ENCODE measurements around the gene METTL22.

The METTL22 gene

GRCh38 chr16:8622315-8622656 is 788 bp downstream of the METTL22 start:
- peak overlapping the region; percentile 83 for H3K4me3 ChIP-seq (ENCODE audit: low read depth, low read length)
- no peak for TF ChIP-seq CTCF (IDR thresholded peaks at IDR 0.05; ENCODE audit: control insufficient read depth, extremely low read depth, insufficient read depth)
- no peak for DNase-seq (ENCODE audit: low read depth)

- H3K4me3 ChIP-seq (ENCODE audit: low read depth, low read length) = no peak overlapping the region
- TF ChIP-seq CTCF (IDR thresholded peaks at IDR 0.05; ENCODE audit: control insufficient read depth, extremely low read depth, insufficient read depth) = no peak
- DNase-seq (ENCODE audit: low read depth) = no peak
These were observed 2.1 kb downstream of the METTL22 start for GRCh38 chr16:8623634-8624033.

- no peak for DNase-seq (ENCODE audit: low read depth)
These were observed 4.1 kb downstream of the METTL22 start for GRCh38 chr16:8625491-8626087.

GRCh38 chr16:8626946-8627345 is 5.4 kb downstream of the METTL22 start:
- TF ChIP-seq CTCF (IDR thresholded peaks at IDR 0.05; ENCODE audit: control insufficient read depth, extremely low read depth, insufficient read depth) = no peak
- no peak for DNase-seq (ENCODE audit: low read depth)
- H3K4me3 ChIP-seq (ENCODE audit: low read depth, low read length) = no peak overlapping the region

More at GRCh38 chr16:8625491-8626087, 4.1 kb downstream of the METTL22 start:
- H3K4me3 ChIP-seq (ENCODE audit: low read depth, low read length) = no peak overlapping the region
- TF ChIP-seq CTCF (IDR thresholded peaks at IDR 0.05; ENCODE audit: control insufficient read depth, extremely low read depth, insufficient read depth) = no peak

GRCh38 chr16:8627456-8627855 is 6.0 kb downstream of the METTL22 start:
- no peak for TF ChIP-seq CTCF (IDR thresholded peaks at IDR 0.05; ENCODE audit: control insufficient read depth, extremely low read depth, insufficient read depth)
- DNase-seq (ENCODE audit: low read depth) = no peak
- H3K4me3 ChIP-seq (ENCODE audit: low read depth, low read length) = no peak overlapping the region

GRCh38 chr16:8628981-8629725 is 7.7 kb downstream of the METTL22 start:
- TF ChIP-seq CTCF (IDR thresholded peaks at IDR 0.05; ENCODE audit: control insufficient read depth, extremely low read depth, insufficient read depth) = no peak
- DNase-seq (ENCODE audit: low read depth) = no peak
- H3K4me3 ChIP-seq (ENCODE audit: low read depth, low read length) = no peak overlapping the region

Data from LNCaP clone FGC (cell line).